Parathyroid adenoma (tissue), 2 donors: ENCODE data around the gene LSAMP.

ENCODE experiments used
- H2AFZ ChIP-seq: fragments of 300-600 bp; sonication (generic); one replicate; pipeline ENCODE4 v1.7.0; 2017; ENCODE audit warnings: antibody characterized with exemption, mild to moderate bottlenecking
- H3K27ac ChIP-seq: fragments of 300-600 bp; sonication (generic); one replicate; pipeline ENCODE4 v1.7.0; 2017
- H3K27me3 ChIP-seq: fragments of 300-600 bp; sonication (generic); one replicate; pipeline ENCODE4 v1.7.0; 2017; ENCODE audit warnings: low read length; ENCODE audit not compliant: control insufficient read depth, insufficient read depth
- H3K36me3 ChIP-seq: fragments of 300-600 bp; sonication (generic); one replicate; pipeline ENCODE4 v1.7.0; 2017; ENCODE audit warnings: low read length; ENCODE audit not compliant: control insufficient read depth, insufficient read depth
- H3K4me1 ChIP-seq: fragments of 300-600 bp; sonication (generic); one replicate; pipeline ENCODE4 v1.7.0; 2017; ENCODE audit warnings: control low read depth
- H3K4me2 ChIP-seq: fragments of 300-600 bp; sonication (generic); one replicate; pipeline ENCODE4 v1.7.0; 2017; ENCODE audit warnings: low read length
- H3K4me3 ChIP-seq: fragments of 300-600 bp; sonication (generic); one replicate; pipeline ENCODE4 v1.7.0; 2017; ENCODE audit warnings: low read depth, low read length
- H3K79me2 ChIP-seq: fragments of 300-600 bp; sonication (generic); one replicate; pipeline ENCODE4 v1.7.0; 2017; ENCODE audit warnings: control low read depth
- H3K9ac ChIP-seq: fragments of 300-600 bp; sonication (generic); one replicate; pipeline ENCODE4 v1.7.0; 2017; ENCODE audit warnings: mild to moderate bottlenecking
- H3K9me3 ChIP-seq: fragments of 300-600 bp; sonication (generic); one replicate; pipeline ENCODE4 v1.7.0; 2017; ENCODE audit warnings: low read length; ENCODE audit not compliant: control insufficient read depth
- CTCF ChIP-seq: fragments of 300-600 bp; sonication (generic); IDR thresholded peaks from one replicate; pipeline ENCODE4 v1.7.0; 2017; ENCODE audit warnings: antibody characterized with exemption, mild to moderate bottlenecking
- donor health status: primary hyperparathyroidism.

Gene LSAMP

GRCh38 chr3:116200956-116201690 is 244.2 kb downstream of the LSAMP start:
- H3K4me1 ChIP-seq: no peaks in the 10 kb centered on the region
- no peak overlapping the region for H3K4me2 ChIP-seq
- H3K36me3 ChIP-seq: no peaks in the 10 kb centered on the region
- no peak overlapping the region for H2AFZ ChIP-seq
- H3K9ac ChIP-seq: no peak overlapping the region
- no peak overlapping the region for H3K4me3 ChIP-seq
- H3K9me3 ChIP-seq: no peaks in the 10 kb centered on the region
- no peaks in the 10 kb centered on the region for H3K27me3 ChIP-seq
- H3K27ac ChIP-seq: no peak overlapping the region
- H3K79me2 ChIP-seq: no peaks in the 10 kb centered on the region
- TF ChIP-seq CTCF: no peak

- H3K4me1 ChIP-seq: no peaks in the 10 kb centered on the region
- H3K9ac ChIP-seq: no peak overlapping the region
- TF ChIP-seq CTCF: no peak
- H3K79me2 ChIP-seq: no peaks in the 10 kb centered on the region
- H3K9me3 ChIP-seq: no peaks in the 10 kb centered on the region
- H2AFZ ChIP-seq: no peak overlapping the region
- H3K27ac ChIP-seq: no peak overlapping the region
- no peak overlapping the region for H3K4me3 ChIP-seq
- H3K4me2 ChIP-seq: no peak overlapping the region
- H3K36me3 ChIP-seq: no peaks in the 10 kb centered on the region
- H3K27me3 ChIP-seq: no peaks in the 10 kb centered on the region
These were observed 246.2 kb downstream of the LSAMP start for GRCh38 chr3:116199063-116199462.

- Histone ChIP-seq H3K79me2 (no peaks in the 10 kb centered on the region), H3K9ac (no peak overlapping the region), H3K36me3 (no peaks in the 10 kb centered on the region), H2AFZ (no peak overlapping the region), H3K4me1 (no peaks in the 10 kb centered on the region), H3K4me2 (no peak overlapping the region), H3K4me3 (no peak overlapping the region), H3K27me3 (no peaks in the 10 kb centered on the region), H3K9me3 (no peaks in the 10 kb centered on the region), H3K27ac (no peak overlapping the region)
- TF ChIP-seq CTCF: no peak
These were observed 247.2 kb downstream of the LSAMP start for GRCh38 chr3:116198087-116198486.

- no peak overlapping the region for H3K9ac ChIP-seq
- H3K79me2 ChIP-seq: no peaks in the 10 kb centered on the region
- no peak overlapping the region for H3K4me3 ChIP-seq
- H2AFZ ChIP-seq: no peak overlapping the region
- H3K4me1 ChIP-seq: no peaks in the 10 kb centered on the region
- H3K36me3 ChIP-seq: no peaks in the 10 kb centered on the region
- no peak overlapping the region for H3K4me2 ChIP-seq
- no peak for TF ChIP-seq CTCF
- no peaks in the 10 kb centered on the region for H3K9me3 ChIP-seq
- H3K27me3 ChIP-seq: no peaks in the 10 kb centered on the region
- no peak overlapping the region for H3K27ac ChIP-seq
These were observed 252.8 kb downstream of the LSAMP start for GRCh38 chr3:116192464-116192863.

- Histone ChIP-seq H3K27me3 (no peaks in the 10 kb centered on the region), H3K9me3 (no peaks in the 10 kb centered on the region), H3K4me1 (no peaks in the 10 kb centered on the region), H3K79me2 (no peaks in the 10 kb centered on the region), H3K4me3 (no peak overlapping the region), H3K4me2 (no peak overlapping the region), H3K27ac (no peak overlapping the region), H2AFZ (no peak overlapping the region), H3K9ac (no peak overlapping the region), H3K36me3 (no peaks in the 10 kb centered on the region)
- TF ChIP-seq CTCF: no peak
These were observed 253.9 kb downstream of the LSAMP start for GRCh38 chr3:116191409-116191808.
